ENCODE measurements around the gene ZNF146.
A peak's percentile ranks its signal among the peaks of the same experiment; 100 is the strongest.
"Not testable (repeated sequence)": the region's sequence is repeated elsewhere in the genome, so short reads cannot be mapped to it uniquely, and the experiment has no call there.

ZNF146 gene

GRCh38 chr19:36214386-36215275, at the start of gene ZNF146, which contains the start of gene ZNF565:
Gene ZNF146 (plus strand): TSS chr19:36215106. CDS start chr19:36236441, 21,335 bp downstream.
Gene ZNF565 (minus strand): TSS chr19:36214665. CDS start chr19:36201985, 12,680 bp downstream.
- DNase-seq: peak; percentile 99

GRCh38 chr19:36169084-36169760, 45.7 kb upstream of the ZNF146 start:
- DNase-seq: no peak

- DNase-seq: no peak
Observed at GRCh38 chr19:36172852-36173251, 42.1 kb upstream of the ZNF146 start.

- not testable (repeated sequence) for DNase-seq
Observed at GRCh38 chr19:36173846-36174245, 41.1 kb upstream of the ZNF146 start.

- DNase-seq: not testable (repeated sequence)
Observed at GRCh38 chr19:36179077-36179476, 35.8 kb upstream of the ZNF146 start.

GRCh38 chr19:36182612-36183244, 32.2 kb upstream of the ZNF146 start:
- no peak for DNase-seq

GRCh38 chr19:36183245-36183628, 31.7 kb upstream of the ZNF146 start:
- no peak for DNase-seq

- not testable (repeated sequence) for DNase-seq
Observed at GRCh38 chr19:36186722-36187121, 28.2 kb upstream of the ZNF146 start.

GRCh38 chr19:36196249-36196648, 18.7 kb upstream of the ZNF146 start:
- no peak for DNase-seq

- DNase-seq: no peak
Observed at GRCh38 chr19:36198119-36198518, 16.8 kb upstream of the ZNF146 start.

GRCh38 chr19:36201684-36202083, 13.2 kb upstream of the ZNF146 start:
- no peak for DNase-seq

- no peak for DNase-seq
Observed at GRCh38 chr19:36203293-36203692, 11.6 kb upstream of the ZNF146 start.

- DNase-seq: no peak
Observed at GRCh38 chr19:36207605-36208252, 7.2 kb upstream of the ZNF146 start.

GRCh38 chr19:36209372-36209771, 5.5 kb upstream of the ZNF146 start:
- no peak for DNase-seq

- DNase-seq: no peak
Observed at GRCh38 chr19:36210497-36210896, 4.4 kb upstream of the ZNF146 start.

- no peak for DNase-seq
Observed at GRCh38 chr19:36212895-36213294, 2.0 kb upstream of the ZNF146 start.

- DNase-seq: peak; percentile 5
Observed at GRCh38 chr19:36215276-36216123, 594 bp downstream of the ZNF146 start.

- DNase-seq: no peak
Observed at GRCh38 chr19:36221474-36221873, 6.6 kb downstream of the ZNF146 start.

- no peak for DNase-seq
Observed at GRCh38 chr19:36222503-36222902, 7.6 kb downstream of the ZNF146 start.

GRCh38 chr19:36225219-36225892, 10.4 kb downstream of the ZNF146 start:
- no peak for DNase-seq

GRCh38 chr19:36233626-36234025, 18.7 kb downstream of the ZNF146 start:
- DNase-seq: not testable (repeated sequence)
